Stimulated activated CD4-positive, alpha-beta T cell treated with anti-CD3 and anti-CD28 coated beads, Interleukin-1b, Interleukin-23, amount 100 ng/mL, for 24 hours (primary cell): Measurements from ENCODE around the gene NTRK2.

Experiments
- DNase-seq, 4 experiments: peaks; one replicate each; pipeline ENCODE4 v3.0.0-alpha.2; 2020; ENCODE audit warnings: low read depth in 4 of 4, low spot score in 1 of 4

The NTRK2 gene

DNA sequence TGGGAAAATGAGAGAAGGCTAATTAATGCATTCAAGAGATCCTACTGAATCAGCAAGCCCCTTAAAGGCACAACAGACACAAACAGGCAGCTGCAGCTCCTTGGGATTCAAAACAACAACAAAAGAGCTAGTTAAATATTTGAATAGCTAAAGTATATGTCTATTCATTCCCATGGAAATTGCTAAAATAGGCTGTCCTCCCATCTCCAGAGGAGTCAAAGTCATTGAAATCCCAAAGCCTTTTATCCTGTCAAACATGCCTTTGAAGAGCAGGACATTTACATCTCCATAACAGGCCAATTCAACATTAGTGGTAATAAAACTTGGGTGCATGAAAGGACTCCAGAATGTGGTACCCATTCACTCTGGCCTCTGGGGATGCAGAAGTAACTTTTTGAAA is 177.4 kb downstream of the NTRK2 start:
- no peak for DNase-seq

DNA sequence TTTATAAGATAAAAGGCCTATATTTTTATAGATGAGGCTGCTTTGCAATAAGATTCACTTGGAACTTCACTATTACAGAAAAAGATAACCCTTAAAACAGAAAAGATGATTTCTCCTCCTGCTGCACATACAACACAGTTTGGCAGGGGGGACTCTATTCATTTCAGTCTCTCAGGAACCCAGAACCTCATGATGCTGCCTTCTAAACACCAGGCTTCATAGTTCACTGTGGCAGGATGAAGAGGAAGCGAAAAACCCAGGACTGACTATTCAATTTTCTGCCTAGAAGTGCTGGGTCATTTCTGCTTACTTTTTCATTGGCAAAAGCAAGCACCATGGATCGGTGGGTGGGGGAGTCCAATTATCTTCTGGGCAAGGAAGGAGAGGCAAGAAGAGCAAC is 179.5 kb downstream of the NTRK2 start:
- DNase-seq = no peak

DNA sequence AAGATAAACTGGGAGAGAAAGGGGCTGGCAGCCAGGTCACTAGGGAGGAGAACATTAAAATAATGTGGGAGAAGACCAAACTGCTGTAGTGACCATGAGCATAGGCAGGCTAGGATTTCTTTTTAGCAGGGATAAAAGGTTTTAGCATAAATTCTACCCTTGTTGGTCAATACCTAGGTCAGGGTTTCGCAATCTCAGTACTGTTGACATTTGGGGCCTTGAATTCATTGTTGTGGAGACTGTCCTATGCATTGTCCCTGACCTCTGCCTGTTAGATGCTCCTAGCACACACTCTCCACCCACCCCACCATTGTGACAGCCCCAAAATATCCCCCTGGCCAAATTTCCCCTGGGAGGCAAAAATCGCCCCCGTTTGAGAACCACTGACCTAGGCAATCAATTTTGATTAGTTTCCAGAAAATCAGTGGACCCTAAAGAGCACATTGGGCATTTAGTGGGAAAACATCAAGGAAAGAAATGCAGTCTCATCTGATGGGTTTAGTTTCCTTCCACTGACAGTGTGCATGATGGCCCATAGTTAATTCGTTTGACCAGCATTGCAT is 181.4 kb downstream of the NTRK2 start:
- no peak for DNase-seq

DNA sequence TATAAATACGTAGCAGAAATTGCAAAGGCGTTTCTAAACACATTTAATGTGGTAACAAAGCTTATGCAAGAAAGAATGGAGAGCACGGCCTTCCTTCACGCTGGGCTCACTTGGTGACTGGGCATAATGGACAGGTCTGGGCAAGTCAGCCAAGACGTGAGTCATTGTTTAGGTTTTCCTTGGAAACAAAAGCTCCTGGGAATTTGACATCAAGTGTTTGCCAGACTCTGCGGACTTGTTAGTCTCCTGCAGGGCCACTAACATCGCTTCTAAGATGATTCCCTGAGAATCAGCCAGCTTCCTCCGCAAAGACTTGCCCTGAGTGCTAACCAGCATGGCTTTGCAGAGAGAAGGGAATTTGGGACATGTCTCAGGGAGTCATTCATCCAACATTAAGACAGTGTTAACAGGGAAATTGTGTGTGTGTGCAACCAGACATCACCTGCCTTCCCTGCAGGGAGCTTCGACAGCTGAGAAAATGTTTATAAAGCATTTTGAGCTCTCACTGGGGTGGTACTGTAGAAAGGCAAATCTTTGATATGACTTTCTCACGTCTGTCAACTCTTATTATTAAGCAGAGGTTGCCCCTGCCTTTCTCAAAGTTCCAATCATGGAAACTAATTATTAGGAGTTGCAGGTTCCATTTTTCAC is 182.5 kb downstream of the NTRK2 start:
- no peak for DNase-seq

DNA sequence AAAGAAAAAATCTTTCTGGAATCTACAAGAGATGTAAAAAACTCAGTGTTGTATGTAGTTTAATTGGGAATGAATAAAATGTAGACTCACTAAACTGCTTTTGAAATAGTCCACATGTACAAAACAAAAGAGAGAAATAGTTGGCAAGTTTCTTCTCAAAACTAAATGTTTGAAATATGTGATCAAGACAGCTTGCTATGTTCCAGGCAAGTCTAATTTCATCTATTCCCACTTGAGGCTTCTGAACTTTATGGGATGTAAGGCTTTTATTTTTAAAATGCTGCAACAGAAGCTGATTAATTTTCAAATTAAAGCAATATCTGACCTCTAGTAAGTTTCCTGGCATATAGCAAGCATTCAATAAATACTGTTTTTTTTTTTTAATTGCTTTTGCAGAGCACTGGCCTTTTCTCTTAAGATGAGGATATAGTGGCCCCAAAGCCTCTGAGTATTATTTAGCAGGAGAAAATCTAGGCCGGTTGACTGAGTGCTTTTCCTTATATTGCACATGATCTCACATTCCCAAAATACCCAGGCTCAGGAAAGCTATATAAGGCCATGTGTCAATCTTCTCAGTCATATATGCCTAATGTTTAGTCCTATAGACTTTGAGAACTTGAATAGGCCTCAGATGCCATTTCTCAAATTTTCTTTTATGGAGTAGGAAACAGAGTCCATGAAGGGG is 183.2 kb downstream of the NTRK2 start:
- DNase-seq = no peak

DNA sequence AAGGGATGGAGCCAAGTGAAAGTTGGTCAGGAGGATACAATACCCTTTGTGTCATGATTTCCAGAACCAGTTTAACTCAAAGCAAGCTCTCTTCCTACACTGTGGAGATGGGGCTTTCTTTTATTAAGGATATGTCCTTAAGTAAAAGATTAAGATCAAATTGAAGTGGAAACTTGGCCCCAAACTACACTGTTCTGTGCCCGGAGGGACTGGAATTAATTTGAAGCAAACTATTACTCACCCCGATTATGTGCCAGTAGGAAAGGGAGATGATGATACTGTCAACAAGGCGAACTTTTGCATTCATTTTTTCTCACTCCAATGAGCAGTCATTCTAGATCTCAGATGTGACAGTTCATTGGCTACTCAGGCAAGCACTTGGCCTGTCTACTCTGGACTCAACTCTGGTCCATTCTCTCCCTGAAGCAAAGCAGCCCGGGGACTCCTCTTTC is 186.7 kb downstream of the NTRK2 start:
- no peak for DNase-seq

DNA sequence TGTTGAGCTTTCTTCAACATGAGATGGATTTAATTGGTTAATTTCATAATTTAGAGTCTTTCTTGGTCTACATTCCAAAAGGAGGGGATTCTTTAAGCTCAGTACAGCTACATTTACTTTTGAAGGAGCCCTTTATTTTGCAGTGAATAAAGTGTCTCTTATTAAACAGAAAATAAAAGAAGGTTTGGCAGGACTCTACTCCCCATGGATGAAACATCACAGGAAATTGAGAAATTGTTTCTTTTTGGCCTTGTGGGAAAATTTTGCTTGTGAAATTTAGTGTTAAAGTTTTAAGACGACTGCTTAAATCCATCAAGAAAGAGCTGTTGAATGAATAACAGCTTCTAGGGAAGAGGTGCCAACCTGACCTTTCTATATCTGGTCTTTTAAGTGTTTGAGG is 187.7 kb downstream of the NTRK2 start:
- no peak for DNase-seq

DNA sequence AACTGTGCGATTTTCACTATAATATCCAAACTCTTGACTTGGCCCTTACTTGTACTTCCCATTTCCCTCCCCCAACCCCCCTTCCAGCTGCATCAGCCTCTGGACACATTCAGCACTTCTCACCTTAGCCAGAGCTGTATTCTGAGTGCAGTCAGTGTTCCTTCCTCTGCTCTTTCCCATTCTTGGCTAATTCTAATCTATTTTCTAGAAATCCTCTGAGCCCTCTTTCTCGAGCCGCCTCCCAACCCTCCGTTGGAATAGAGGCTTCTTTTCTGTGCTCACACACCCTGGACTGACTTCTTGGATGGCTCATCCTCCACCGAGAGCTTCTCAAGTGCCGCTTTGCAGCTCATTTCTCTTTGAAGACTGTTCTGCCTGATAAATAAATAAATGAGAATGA is 188.8 kb downstream of the NTRK2 start:
- no peak for DNase-seq

DNA sequence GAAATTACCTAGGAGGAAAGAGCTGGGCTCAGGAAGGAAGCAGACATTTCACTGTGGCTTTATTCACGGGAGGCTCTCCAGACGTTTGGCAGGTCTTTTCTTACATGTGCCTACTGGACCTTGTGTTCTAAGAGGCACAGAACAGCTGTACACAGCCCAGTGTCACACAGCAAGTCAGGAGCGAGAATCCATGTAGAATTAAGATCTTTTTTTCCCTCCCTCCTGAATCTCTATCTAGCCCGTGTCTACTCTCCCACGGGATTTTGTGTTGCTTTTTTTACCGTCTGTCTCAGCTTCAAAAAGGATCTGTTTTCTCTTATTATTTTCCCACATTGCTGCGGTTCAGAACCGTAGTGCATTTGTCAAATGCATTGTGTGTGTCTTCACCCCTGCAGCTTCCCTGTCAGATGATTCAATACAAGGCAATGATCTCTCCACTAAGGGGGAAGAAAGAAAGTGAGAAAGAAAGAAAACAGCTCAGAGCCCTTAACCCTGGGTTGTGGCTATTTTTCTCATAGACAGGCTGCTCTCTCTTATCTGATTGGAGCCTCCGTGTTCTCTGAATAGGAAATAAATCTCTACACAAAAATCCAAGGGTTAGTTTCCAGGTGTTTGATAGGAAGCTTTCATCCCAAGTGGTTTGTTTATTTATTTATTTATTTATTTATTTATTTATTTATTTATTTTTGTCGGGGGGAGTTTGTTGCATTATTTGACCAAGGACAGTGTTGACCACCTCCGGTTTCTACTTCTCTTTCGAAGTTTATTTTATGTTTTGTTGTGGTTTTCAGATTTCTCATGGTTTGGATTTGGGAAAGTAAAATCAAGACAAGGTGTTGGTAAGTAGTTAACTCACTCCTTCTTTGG is 191.0 kb downstream of the NTRK2 start:
- no peak for DNase-seq

DNA sequence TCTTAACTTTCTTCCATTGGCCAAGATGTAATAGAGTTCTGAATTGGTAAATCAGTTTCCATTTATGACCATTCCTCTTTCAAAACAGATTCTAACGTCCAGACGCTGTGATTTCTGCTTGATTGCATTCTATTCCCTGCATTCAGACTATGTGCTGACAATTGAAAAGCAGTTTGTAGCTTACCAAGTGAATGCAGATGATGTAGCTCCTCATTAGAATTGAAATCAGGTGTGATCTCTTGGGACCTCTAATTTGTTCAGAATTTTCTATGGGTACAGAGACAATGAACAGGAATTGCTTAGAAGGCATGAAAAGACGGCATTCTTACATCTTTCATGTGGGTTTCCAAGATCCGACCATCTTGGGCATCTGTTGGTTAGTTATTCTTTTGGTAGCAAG is 191.9 kb downstream of the NTRK2 start:
- no peak for DNase-seq

DNA sequence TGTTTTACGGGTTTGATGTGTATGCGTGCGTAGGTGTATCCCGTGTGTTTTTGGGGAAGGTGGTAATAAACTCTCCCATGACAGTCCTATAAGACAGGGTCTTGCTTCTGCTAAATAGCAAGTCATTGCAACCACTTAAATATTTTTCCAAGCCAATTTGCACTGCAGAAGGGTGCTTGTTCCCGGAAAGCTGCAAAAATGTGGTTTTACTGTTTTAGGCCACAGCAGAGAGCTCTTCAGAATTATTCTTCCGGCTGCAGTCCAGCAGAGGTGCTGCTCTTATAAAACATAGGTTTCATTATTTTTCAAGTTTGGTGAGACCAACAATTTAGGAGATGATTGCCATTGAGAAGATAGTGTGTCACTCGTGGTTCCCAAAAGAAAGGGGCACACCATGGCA is 192.8 kb downstream of the NTRK2 start:
- no peak for DNase-seq

DNA sequence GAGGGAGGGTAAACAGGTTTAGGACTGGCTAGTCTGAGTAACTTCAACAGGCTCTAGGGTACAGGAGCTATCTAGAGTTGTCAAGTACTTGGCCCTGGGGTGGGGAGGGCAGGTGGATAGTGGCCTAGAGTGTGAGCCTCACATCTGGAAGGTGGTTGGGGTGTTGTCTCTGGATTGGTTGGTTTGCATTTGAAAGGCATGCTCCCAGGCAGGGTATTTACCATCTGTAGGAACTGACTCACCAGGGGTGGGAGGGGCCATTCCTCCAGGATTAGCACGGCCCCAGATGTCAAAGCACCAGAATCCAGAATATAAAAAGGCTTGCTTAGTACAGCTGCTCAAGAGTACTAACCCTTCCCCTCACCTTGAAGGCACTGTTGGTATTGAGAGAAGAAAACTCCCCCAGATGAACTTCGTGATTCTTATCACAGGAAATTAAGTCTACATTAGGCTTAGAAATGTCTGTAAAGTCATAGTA is 193.3 kb downstream of the NTRK2 start:
- no peak for DNase-seq

DNA sequence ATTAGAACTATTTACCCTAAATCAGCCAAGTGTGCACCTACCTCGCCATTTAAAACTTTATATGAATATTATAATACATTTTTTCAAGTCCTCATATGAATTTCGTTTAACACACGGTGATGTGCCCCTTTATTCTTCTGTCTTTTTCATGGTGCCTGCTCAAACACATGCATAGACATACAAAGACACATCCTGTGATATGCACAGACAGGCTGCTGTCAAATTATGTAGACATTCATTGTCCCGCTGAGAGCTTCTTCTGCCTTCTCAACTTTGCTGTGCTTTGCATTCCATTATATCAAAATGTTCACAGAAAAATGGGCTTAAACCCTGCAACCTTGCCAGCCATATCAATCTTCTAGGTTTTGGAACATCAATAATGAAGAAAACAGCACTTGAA is 193.8 kb downstream of the NTRK2 start:
- no peak for DNase-seq

DNA sequence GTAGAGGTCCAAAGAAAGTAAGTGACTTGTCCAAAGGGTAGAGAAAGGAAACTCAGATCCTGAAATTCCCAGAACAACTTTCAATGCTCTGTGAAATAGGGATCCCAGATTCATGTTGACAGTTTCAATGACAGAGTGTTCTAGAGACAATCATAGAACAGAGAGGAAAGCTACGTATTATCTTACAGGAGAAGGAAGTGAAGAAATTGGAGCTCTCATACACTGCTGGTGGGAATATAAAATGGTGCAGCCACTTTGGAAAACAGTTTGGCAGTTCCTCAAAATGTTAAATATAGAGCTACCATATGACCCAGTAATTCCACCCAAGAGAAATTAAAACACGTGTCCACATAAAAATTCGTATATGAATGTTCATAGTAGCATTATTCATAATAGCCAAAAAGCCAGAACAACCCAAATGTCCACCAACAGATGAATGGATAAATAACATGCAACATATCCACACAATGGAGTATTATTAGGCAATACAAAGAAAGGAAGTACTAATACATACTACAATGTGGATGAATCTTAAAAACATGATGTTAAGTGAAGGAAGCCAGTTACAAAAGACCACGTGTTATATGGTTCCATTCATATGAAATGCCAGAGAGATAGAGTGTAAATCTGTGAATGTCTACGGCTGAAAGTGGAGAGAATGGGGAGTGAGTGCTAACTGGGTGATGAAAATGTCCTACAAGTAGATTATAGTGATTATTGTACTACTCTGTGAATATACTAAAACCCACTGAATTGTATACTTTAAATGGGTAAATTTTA is 197.1 kb downstream of the NTRK2 start:
- DNase-seq = no peak

DNA sequence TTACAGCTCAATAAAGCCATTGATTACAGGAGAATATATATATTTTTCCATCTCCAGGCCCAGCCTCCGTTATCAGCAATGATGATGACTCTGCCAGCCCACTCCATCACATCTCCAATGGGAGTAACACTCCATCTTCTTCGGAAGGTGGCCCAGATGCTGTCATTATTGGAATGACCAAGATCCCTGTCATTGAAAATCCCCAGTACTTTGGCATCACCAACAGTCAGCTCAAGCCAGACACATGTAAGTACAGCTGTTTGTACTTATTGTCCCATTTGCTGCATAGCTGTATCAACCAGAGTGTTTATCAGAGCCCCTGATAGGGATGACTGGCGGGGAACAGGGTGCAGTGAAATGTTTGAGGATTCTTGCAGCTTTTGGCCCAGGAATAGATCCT is 197.7 kb downstream of the NTRK2 start:
- DNase-seq = no peak

DNA sequence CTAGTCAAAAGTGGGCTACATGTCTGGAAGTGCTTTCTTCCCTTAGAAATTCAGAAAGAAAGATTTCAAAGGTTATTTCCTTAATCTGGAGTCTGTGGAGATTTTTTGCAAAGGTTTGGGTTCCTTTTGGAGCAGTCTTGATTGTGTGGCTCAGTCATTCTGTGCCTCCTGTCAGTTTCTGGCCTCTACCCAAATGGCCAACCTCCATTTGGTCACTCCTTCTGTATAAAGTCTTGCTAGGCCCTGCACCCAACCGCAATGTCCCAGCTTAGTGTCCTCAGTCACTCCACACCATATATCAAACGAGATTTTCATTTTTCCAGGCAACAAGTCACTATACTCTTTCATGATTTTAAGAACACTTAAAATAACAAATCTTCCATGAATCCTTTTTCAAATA is 199.6 kb downstream of the NTRK2 start:
- DNase-seq = no peak

DNA sequence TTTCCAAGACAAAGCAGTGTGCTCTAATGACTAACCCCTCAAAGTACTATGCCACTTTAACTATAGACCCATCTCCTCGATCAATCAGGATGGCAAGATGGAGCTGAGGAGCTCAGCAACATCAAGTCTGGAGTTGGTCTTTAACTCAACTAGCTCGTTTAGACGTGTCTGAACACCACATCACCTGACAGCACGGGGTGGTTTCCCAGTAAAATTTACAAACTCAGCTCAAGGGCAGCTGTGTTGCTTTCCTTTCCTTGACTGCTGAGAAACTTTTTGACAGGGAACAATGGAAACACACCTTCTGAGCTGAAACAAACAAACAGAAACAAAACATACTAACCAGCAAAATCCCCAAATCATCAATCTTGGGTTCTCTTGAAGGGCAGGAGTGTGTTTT is 202.5 kb downstream of the NTRK2 start:
- DNase-seq = no peak

DNA sequence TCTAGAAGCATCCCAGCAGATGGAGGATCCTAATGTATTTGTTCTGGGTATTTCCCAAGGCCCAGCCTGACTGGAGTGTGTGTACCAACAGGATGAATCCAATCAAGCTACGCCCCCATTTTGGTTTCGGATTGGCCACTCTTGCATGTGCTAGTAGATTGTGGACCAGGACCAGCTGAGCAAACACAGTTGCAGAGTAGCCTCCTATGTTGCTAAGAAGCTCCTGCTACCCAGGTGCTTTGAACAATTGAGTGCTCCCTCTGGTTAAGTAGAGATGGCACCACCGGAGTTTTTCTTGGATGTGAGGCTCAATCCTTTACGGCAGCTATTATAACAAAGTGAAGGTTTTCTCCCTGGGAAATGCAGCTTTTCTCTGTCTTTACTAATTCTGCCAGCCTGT is 204.5 kb downstream of the NTRK2 start:
- DNase-seq = no peak

DNA sequence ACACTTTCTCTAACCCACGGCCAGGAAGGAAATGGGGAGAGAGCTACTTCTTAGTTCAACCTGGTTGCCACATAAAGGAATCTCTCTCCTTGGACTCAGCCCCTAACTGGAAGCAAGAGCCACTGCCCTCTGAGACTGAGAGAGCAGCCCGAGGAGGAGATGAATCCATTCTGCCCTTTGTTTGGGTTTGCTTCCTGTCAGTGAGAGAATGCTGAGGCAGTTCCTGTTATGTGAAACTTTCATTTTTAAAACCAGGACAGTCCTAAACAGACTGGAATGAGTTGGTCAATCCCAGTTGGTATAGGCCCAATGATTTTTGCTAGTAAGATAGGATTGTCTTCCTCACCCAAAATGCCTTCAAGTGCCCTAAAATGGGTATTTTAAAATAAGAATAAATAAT is 205.1 kb downstream of the NTRK2 start:
- DNase-seq = no peak

DNA sequence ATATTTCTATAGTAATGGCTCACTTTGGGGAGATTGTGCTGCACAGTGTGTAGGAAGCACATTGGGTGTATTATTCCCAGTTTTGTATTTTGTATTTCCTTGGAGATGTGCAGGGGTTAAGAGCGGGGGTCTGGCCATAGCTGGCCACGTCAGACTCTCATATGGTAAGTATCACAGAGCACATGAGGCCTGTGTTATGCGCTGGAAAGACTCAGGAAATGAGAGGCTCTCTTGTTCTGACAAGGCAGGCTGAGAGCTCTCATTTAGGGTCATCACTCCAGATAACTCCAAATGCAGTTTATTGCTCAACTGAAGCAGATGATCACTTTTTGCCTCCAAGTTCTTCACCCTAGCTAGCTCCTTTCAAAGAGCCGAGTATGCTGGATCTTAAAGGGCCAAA is 205.7 kb downstream of the NTRK2 start:
- no peak for DNase-seq

DNA sequence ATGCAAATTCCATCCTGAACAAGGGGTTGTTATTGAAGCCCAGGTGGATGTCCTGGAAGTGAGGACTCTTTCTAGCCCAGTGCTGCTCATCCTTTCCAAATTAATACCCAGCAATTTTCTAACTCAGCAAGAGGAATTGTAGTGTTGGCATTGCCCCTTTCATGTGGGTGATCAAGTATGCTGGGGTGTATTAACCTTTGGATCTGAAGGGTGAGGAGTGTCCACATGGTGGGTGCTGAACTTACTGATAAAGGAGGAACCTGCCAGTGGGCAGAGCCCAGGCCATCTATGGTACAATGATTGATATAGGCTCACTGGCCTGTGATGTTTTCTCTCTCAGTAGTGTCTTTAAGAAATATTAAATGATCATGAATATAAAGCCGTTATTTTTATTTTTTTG is 210.1 kb downstream of the NTRK2 start:
- no peak for DNase-seq
